Vagina (tissue), 2 donors: ENCODE results near the gene MUTYH.

Source experiments
- POLR2A ChIP-seq, 2 donors: fragments of 450-650 bp; IDR thresholded peaks; one replicate each; pipeline ENCODE4 v1.6.1; 2017; ENCODE audit warnings: antibody characterized with exemption in 2 of 2, mild to moderate bottlenecking in 2 of 2, moderate library complexity in 2 of 2
- POLR2AphosphoS5 ChIP-seq, 2 donors: sonication (generic); formaldehyde crosslinking; IDR thresholded peaks; one replicate each; pipeline ENCODE4 v1.9.0; 2017; ENCODE audit warnings: antibody characterized with exemption in 2 of 2, mild to moderate bottlenecking in 2 of 2, low read depth in 1 of 2; ENCODE audit not compliant: insufficient read depth in 1 of 2
- TF ChIP-seq, protein P1 (sequence below), 3 experiments: fragments of 450-650 bp in 2 of 3; fragments of 200-600 bp in 1 of 3; sonication (generic) in 1 of 3; IDR thresholded peaks; one replicate each; pipeline ENCODE4 v1.5.1; 2017 to 2019; ENCODE audit warnings: antibody characterized with exemption in 3 of 3, mild to moderate bottlenecking in 2 of 3, moderate library complexity in 2 of 3

- TF ChIP-seq POLR2A (IDR thresholded peaks at IDR 0.05) (peak in 1 of 2 donors; percentile 55), POLR2AphosphoS5 (IDR thresholded peaks at IDR 0.05; ENCODE audit: insufficient read depth in 1 of 2, low read depth in 1 of 2) (peak; percentile 62 to 89)
- TF ChIP-seq, protein P1, sequence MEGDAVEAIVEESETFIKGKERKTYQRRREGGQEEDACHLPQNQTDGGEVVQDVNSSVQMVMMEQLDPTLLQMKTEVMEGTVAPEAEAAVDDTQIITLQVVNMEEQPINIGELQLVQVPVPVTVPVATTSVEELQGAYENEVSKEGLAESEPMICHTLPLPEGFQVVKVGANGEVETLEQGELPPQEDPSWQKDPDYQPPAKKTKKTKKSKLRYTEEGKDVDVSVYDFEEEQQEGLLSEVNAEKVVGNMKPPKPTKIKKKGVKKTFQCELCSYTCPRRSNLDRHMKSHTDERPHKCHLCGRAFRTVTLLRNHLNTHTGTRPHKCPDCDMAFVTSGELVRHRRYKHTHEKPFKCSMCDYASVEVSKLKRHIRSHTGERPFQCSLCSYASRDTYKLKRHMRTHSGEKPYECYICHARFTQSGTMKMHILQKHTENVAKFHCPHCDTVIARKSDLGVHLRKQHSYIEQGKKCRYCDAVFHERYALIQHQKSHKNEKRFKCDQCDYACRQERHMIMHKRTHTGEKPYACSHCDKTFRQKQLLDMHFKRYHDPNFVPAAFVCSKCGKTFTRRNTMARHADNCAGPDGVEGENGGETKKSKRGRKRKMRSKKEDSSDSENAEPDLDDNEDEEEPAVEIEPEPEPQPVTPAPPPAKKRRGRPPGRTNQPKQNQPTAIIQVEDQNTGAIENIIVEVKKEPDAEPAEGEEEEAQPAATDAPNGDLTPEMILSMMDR (IDR thresholded peaks at IDR 0.05) = peak; percentile 27 to 61 (median 58)
Observed at GRCh38 chr1:45303520-45304310, 36.5 kb downstream of the MUTYH start.
